SJCRH30 (cell line): ENCODE measurements around the gene MITD1. TPM values are rescaled to one million over a fixed set of nuclear protein-coding genes. Genes with fewer than 3 reads are reported as not detected.

Experiments used
- DNase-seq, 2 experiments: peaks; one replicate each; pipeline ENCODE4 v3.0.0-alpha.2; 2015 to 2020
- H3K27ac ChIP-seq: fragments of 250-450 bp; sonication (Bioruptor Pico); 2 replicates; pipeline ENCODE4 v1.5.1; 2020; ENCODE audit warnings: mild to moderate bottlenecking, moderate library complexity
- H3K27me3 ChIP-seq: fragments of 250-450 bp; sonication (Bioruptor Pico); 2 replicates; pipeline ENCODE4 v1.5.1; 2020; ENCODE audit warnings: mild to moderate bottlenecking, moderate library complexity
- H3K36me3 ChIP-seq: fragments of 250-450 bp; sonication (Bioruptor Pico); 2 replicates; pipeline ENCODE4 v1.5.1; 2020; ENCODE audit warnings: mild to moderate bottlenecking, moderate library complexity
- H3K4me1 ChIP-seq: fragments of 250-450 bp; sonication (Bioruptor Pico); 2 replicates; pipeline ENCODE4 v1.5.1; 2020; ENCODE audit warnings: mild to moderate bottlenecking, moderate library complexity
- H3K4me3 ChIP-seq: fragments of 250-450 bp; sonication (Bioruptor Pico); 2 replicates; pipeline ENCODE4 v1.5.1; 2020; ENCODE audit warnings: mild to moderate bottlenecking, moderate library complexity
- H3K9me3 ChIP-seq: fragments of 250-450 bp; sonication (Bioruptor Pico); replicated peaks from 2 replicates; pipeline ENCODE4 v1.5.1; 2020; ENCODE audit warnings: mild to moderate bottlenecking, moderate library complexity
- total RNA-seq: library from RNA; depleted of rRNA; stranded (reverse); fragments of >200 nt; shearing (Covaris generic); gene quantifications from 2 replicates; pipeline ENCODE4 v1.2.3, GENCODE V29; 2014

Gene MITD1
- total RNA-seq, 1 experiment from 2014 or later, result 42.4 TPM

GRCh38 chr2:99171377-99172140, 9.3 kb downstream of the MITD1 start:
- no peak for DNase-seq

GRCh38 chr2:99169534-99169933, 11.3 kb downstream of the MITD1 start:
- no peaks in the 10 kb centered on the region for H3K4me1 ChIP-seq
- H3K27ac ChIP-seq, result no peak overlapping the region
- DNase-seq, result no peak
- no peaks in the 10 kb centered on the region for H3K9me3 ChIP-seq
- H3K27me3 ChIP-seq, result no peaks in the 10 kb centered on the region
- peaks cover 39% of the 10 kb centered on the region for H3K36me3 ChIP-seq
- no peak overlapping the region for H3K4me3 ChIP-seq

More at GRCh38 chr2:99171377-99172140, 9.3 kb downstream of the MITD1 start:
- Histone ChIP-seq H3K27ac (no peak overlapping the region), H3K4me1 (no peaks in the 10 kb centered on the region), H3K36me3 (peaks cover 34% of the 10 kb centered on the region), H3K27me3 (no peaks in the 10 kb centered on the region), H3K4me3 (no peak overlapping the region), H3K9me3 (no peaks in the 10 kb centered on the region)

- no peaks in the 10 kb centered on the region for H3K4me1 ChIP-seq
- H3K4me3 ChIP-seq, result no peak overlapping the region
- no peaks in the 10 kb centered on the region for H3K9me3 ChIP-seq
- peaks cover 31% of the 10 kb centered on the region for H3K36me3 ChIP-seq
- no peaks in the 10 kb centered on the region for H3K27me3 ChIP-seq
- no peak overlapping the region for H3K27ac ChIP-seq
- DNase-seq, result no peak
These were observed 14.6 kb downstream of the MITD1 start for GRCh38 chr2:99166218-99166617.

- no peaks in the 10 kb centered on the region for H3K9me3 ChIP-seq
- H3K27me3 ChIP-seq, result no peaks in the 10 kb centered on the region
- DNase-seq, result no peak
- H3K27ac ChIP-seq, result no peak overlapping the region
- H3K4me1 ChIP-seq, result no peaks in the 10 kb centered on the region
- no peaks in the 10 kb centered on the region; the same call in 1 of the 2 replicates for H3K36me3 ChIP-seq
- no peak overlapping the region for H3K4me3 ChIP-seq
These were observed 21.3 kb downstream of the MITD1 start for GRCh38 chr2:99159594-99159993.

- Histone ChIP-seq H3K27ac (no peak overlapping the region), H3K27me3 (no peaks in the 10 kb centered on the region), H3K36me3 (no peaks in the 10 kb centered on the region), H3K4me1 (no peaks in the 10 kb centered on the region), H3K9me3 (no peaks in the 10 kb centered on the region), H3K4me3 (no peak overlapping the region)
- no peak for DNase-seq
These were observed 22.3 kb downstream of the MITD1 start for GRCh38 chr2:99158599-99158998.

- H3K27me3 ChIP-seq, result no peaks in the 10 kb centered on the region
- no peak overlapping the region for H3K4me3 ChIP-seq
- DNase-seq, result no peak
- H3K4me1 ChIP-seq, result no peaks in the 10 kb centered on the region
- H3K36me3 ChIP-seq, result no peaks in the 10 kb centered on the region
- no peak overlapping the region for H3K27ac ChIP-seq
- H3K9me3 ChIP-seq, result no peaks in the 10 kb centered on the region
These were observed 24.0 kb downstream of the MITD1 start for GRCh38 chr2:99156891-99157290.

GRCh38 chr2:99154643-99155536, 26.0 kb downstream of the MITD1 start, which contains the start of the genes LIPT1 and TSGA10:
LIPT1 (plus strand) TSS chr2:99154967; CDS start chr2:99161958, 6,991 bp downstream.
TSGA10 (minus strand) TSS chr2:99154942; CDS start chr2:99109439, 45,503 bp downstream.
- DNase-seq, result peak; percentile 91 to 92
- H3K27ac ChIP-seq, result peak within 1 kb of the TSS; percentile 59
- H3K36me3 ChIP-seq, result no peaks in the 10 kb centered on the region
- no peaks in the 10 kb centered on the region for H3K27me3 ChIP-seq
- H3K4me3 ChIP-seq, result peak within 1 kb of the TSS; percentile 89
- H3K4me1 ChIP-seq, result no peaks in the 10 kb centered on the region
- no peaks in the 10 kb centered on the region for H3K9me3 ChIP-seq

- H3K27ac ChIP-seq, result peak overlapping the region; percentile 59; the same call in 1 of the 2 replicates
- peak overlapping the region; percentile 89 for H3K4me3 ChIP-seq
- no peaks in the 10 kb centered on the region for H3K36me3 ChIP-seq
- no peaks in the 10 kb centered on the region for H3K27me3 ChIP-seq
- no peak for DNase-seq
- H3K4me1 ChIP-seq, result no peaks in the 10 kb centered on the region
- H3K9me3 ChIP-seq, result no peaks in the 10 kb centered on the region
These were observed 26.8 kb downstream of the MITD1 start for GRCh38 chr2:99153921-99154604.

- DNase-seq, result no peak
- Histone ChIP-seq H3K27me3 (no peaks in the 10 kb centered on the region), H3K4me3 (no peak overlapping the region), H3K36me3 (no peaks in the 10 kb centered on the region), H3K4me1 (no peaks in the 10 kb centered on the region), H3K9me3 (no peaks in the 10 kb centered on the region), H3K27ac (no peak overlapping the region)
These were observed 28.5 kb downstream of the MITD1 start for GRCh38 chr2:99152199-99152895.

GRCh38 chr2:99150706-99151105, 30.2 kb downstream of the MITD1 start:
- Histone ChIP-seq H3K27me3 (no peaks in the 10 kb centered on the region), H3K9me3 (no peaks in the 10 kb centered on the region), H3K4me1 (no peaks in the 10 kb centered on the region), H3K36me3 (no peaks in the 10 kb centered on the region), H3K4me3 (no peak overlapping the region), H3K27ac (no peak overlapping the region)
- no peak for DNase-seq

- no peaks in the 10 kb centered on the region for H3K9me3 ChIP-seq
- H3K36me3 ChIP-seq, result no peaks in the 10 kb centered on the region
- H3K27me3 ChIP-seq, result no peaks in the 10 kb centered on the region
- peak within 1 kb of the TSS; percentile 32 for H3K27ac ChIP-seq
- DNase-seq, result peak; percentile 94 to 95
- peaks cover 3% of the 10 kb centered on the region for H3K4me1 ChIP-seq
- peak within 1 kb of the TSS; percentile 78 for H3K4me3 ChIP-seq
These were observed 39.4 kb downstream of the MITD1 start, which contains the start of gene C2orf15 for GRCh38 chr2:99141110-99142108. C2orf15 (plus strand) TSS chr2:99141707; CDS start chr2:99150559, 8,852 bp downstream.

GRCh38 chr2:99140860-99141109, 40.1 kb downstream of the MITD1 start:
- peak; percentile 64 to 78 for DNase-seq
- H3K27ac ChIP-seq, result peak overlapping the region; percentile 32
- no peaks in the 10 kb centered on the region for H3K36me3 ChIP-seq
- no peaks in the 10 kb centered on the region for H3K9me3 ChIP-seq
- H3K27me3 ChIP-seq, result no peaks in the 10 kb centered on the region
- H3K4me1 ChIP-seq, result peaks cover 3% of the 10 kb centered on the region
- peak overlapping the region; percentile 78 for H3K4me3 ChIP-seq
